Activated CD4-positive, alpha-beta T cell treated with anti-CD3 and anti-CD28 coated beads for 4 hours (primary cell): ENCODE results near the gene ASIP.
"Not testable (repeated sequence)": the region's sequence is repeated elsewhere in the genome, so short reads cannot be mapped to it uniquely, and the experiment has no call there.

Experiments used
- DNase-seq, 2 donors: peaks; one replicate each; pipeline ENCODE4 v3.0.0-alpha.2; 2020

ASIP gene

GRCh38 chr20:34243377-34243776, 2.2 kb downstream of the ASIP start:
- DNase-seq, result no peak

GRCh38 chr20:34246126-34246626, 5.0 kb downstream of the ASIP start:
- no peak for DNase-seq

DNA sequence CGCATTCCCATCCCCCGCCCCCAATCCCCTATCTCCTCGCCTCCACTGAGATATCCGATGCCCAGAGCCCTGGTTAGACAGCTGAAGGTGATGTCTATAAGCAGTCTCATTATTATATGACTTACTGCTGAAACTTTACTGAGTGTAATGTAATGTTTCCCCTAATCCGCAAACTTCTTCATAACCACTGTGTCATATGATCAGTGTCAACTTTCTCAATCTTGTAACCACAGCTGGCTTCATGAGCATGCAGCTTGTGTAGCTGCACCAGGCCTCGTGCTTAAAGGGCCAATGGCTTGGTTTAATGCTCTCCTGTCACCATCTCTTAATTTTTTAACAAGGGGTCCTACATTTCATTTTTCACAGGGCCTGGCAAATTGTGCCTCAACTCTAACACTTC, 8.1 kb downstream of the ASIP start:
- DNase-seq, result no peak

GRCh38 chr20:34250005-34250404, 8.8 kb downstream of the ASIP start:
- no peak for DNase-seq

DNA sequence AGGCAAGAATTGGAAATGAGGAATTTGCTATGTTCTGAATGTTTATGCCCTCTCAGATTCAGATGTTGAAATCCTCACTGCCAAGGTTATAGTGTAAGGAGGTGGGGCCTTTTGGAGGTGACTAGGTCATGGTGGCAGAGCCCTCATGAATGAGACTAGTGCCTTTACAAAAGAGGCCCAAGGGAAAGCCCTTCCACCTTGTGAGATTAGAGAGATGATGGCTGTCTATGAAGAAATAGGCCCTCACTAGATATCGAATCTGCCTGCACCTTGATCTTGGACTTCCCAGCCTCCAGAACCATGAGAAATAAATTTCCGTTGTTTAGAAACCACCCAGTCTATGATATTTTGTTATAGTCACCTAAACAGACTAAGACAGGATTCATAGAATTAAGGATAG, 10.4 kb downstream of the ASIP start:
- no peak for DNase-seq

GRCh38 chr20:34252431-34253086, 11.3 kb downstream of the ASIP start:
- DNase-seq, result not testable (repeated sequence)

- no peak for DNase-seq
Measured at GRCh38 chr20:34254979-34255378, 13.8 kb downstream of the ASIP start.

DNA sequence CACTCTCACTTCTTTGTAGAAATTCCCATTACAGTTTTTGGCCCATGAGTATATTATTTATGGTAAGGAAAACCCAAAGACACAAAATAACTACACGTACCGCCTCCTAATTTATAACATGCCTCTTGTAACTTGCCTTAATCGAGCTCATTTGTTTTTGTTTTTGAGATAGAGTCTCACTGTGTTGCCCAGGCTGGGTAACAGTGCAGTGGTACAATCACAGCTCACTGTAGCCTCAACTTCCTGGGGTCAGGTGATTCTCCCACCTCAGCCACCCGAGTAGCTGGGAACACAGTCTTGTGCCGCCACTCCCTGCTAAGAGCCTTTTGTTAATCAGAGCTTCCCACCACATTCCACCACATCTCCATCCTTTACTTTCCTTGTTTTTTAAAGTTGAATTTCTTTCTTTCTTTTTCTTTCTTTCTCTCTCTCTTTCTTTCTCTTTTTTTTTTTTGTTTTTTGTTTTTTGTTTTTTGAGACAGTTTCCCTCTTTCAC, 15.5 kb downstream of the ASIP start:
- no peak for DNase-seq

DNA sequence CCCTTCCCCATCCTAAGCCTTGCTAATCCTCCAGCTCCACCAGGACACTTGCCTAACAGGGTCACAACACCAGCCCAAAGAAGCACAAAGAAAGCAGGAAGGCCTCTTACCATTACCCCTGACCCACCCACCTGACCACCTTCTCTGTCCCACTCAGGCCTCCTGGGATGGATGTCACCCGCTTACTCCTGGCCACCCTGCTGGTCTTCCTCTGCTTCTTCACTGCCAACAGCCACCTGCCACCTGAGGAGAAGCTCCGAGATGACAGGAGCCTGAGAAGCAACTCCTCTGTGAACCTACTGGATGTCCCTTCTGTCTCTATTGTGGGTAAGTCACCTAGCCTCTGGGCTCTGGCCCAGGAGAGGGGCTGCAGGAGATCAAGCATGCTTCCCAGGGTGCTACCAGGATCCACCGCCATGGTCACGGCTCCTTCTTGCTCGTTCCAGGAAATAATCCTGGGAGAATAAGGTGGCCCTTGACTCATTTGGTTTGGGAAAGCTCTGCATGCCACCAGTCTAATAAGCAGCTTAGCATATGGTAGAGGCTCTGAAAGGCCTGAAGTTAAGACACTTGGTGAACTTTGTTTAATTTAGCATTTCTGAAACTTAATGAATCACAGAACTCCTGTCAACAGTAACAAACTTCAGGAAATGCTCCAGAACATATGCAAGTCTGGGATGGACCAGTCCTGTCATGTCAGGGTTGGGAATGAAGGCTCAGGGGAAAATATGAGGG, 19.2 kb downstream of the ASIP start:
- no peak for DNase-seq

DNA sequence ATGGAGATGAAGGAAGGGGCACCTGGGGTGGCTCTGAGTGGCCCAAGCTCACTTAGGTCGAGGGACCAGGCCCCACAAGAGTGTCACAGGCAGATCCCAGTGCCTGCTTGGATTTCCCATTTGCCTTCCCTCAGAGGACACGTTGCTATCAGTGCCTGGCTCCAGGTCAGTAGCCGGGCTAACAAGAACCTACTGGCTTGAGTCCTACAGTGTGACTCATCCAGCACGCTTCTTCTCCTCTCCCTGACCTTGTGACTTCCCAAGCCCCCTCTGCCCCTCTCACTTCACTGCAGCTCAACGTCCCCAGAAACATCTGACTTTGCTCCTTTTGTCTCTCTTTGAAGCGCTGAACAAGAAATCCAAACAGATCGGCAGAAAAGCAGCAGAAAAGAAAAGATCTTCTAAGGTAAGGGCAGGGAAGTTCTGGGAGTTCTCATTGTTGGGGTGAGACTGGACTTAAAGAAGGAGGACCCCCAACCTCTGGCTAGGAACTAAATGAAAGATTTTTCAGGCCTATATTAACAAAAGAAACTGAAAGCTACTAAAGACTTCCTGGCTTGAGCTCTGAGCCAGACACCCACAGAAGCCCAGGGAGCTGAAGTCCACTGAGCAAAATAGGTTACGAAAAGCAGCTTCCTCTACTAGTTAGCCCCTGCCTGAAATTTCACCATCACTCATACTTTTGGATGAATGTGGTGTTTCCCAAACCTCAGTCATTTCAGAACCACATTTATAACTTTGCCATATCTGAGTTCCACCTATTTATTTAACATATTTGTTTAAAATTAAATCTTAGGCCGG, 21.5 kb downstream of the ASIP start:
- DNase-seq, result no peak

- DNase-seq, result not testable (repeated sequence)
Measured at GRCh38 chr20:34263468-34263867, 22.2 kb downstream of the ASIP start.

GRCh38 chr20:34264141-34264540, 22.9 kb downstream of the ASIP start:
- DNase-seq, result no peak

GRCh38 chr20:34268145-34268544, 26.9 kb downstream of the ASIP start:
- no peak for DNase-seq

- DNase-seq, result peak; percentile 8 to 21
Measured at GRCh38 chr20:34268851-34269636, 27.8 kb downstream of the ASIP start.

GRCh38 chr20:34269996-34270627, 28.9 kb downstream of the ASIP start:
- DNase-seq, result no peak

- no peak for DNase-seq
Measured at GRCh38 chr20:34271956-34272355, 30.7 kb downstream of the ASIP start.

DNA sequence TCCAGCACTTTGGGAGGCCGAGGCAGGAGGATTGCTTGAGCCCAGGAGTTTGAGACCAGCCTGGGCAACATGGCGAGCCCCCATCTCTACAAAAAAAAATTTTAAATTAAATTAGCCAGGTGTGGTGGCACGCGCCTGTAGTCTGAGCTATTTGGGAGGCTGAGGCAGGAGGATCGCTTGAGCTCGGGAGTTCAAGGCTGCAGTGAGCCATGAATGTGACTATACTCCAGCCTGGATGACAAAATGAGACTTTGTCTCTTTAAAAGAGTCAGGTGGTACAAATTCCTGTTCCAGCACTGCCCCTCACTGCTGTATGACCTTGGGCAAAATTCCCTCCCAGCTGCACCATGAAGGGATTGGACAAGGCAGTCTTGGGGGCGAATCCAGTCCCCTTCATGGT, 33.5 kb downstream of the ASIP start:
- no peak for DNase-seq

GRCh38 chr20:34281177-34281576, 40.0 kb downstream of the ASIP start:
- no peak for DNase-seq

DNA sequence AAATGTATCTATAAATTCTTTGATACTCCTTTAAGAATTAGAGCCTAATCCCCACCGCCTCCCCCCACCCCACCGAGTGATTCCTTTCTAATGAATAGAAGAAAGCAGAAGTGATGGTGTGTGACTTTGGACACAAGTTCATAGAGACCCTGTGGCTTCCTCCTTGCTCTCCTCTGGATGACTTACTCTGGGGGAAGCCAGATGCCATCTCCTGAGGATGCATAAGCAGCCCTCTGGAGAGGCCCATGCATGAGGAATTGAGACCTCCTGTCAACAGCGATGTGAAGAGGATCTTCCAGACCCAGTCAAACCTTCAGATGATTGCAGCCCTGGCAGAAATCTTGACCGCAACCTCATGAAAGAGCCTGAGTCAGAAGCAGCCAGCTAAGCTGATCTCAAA, 40.8 kb downstream of the ASIP start:
- DNase-seq, result no peak

- DNase-seq, result no peak
Measured at GRCh38 chr20:34283844-34284243, 42.6 kb downstream of the ASIP start.

DNA sequence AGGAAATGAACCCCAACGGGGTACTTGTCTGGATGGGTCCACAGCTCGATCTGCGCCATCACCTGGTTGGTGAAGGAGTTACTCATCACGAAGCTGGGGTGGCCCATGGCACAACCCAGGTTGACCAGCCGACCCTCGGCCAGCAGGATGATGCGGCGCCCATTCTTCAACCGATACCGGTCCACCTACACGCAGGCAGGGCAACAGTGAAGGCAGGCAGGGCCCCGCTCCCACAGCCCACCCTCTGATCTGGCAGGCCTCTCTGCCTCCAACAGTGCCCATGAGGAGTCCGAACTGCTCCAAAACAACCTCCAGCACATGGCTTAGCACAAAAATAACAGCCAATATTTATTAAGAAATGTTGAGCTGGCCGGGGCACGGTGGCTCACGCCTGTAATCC, 44.2 kb downstream of the ASIP start:
- no peak for DNase-seq

- not testable (repeated sequence) for DNase-seq
Measured at GRCh38 chr20:34287500-34287899, 46.3 kb downstream of the ASIP start.
